HepG2 (cell line): ENCODE data around the gene MAGIX.
"Not testable (repeated sequence)": the region's sequence is repeated elsewhere in the genome, so short reads cannot be mapped to it uniquely, and the experiment has no call there.

Experiments
- CHD4 ChIP-seq: fragments of 200-600 bp; sonication (generic); IDR thresholded peaks from 2 replicates; pipeline ENCODE4 v1.7.0; 2017; ENCODE audit warnings: mild to moderate bottlenecking, low read length, borderline replicate concordance
- CTCF ChIP-seq: sonication (generic); formaldehyde crosslinking; IDR thresholded peaks from 2 replicates; pipeline ENCODE4 v1.5.0; 2020; ENCODE audit warnings: mild to moderate bottlenecking, missing genetic modification reagents, moderate library complexity
- ELF4 ChIP-seq: sonication (generic); formaldehyde crosslinking; IDR thresholded peaks from 2 replicates; pipeline ENCODE4 v1.5.0; 2020; ENCODE audit warnings: missing genetic modification reagents, mild to moderate bottlenecking, moderate library complexity, borderline replicate concordance
- MXD1 ChIP-seq: sonication (generic); formaldehyde crosslinking; IDR thresholded peaks from 2 replicates; pipeline ENCODE4 v1.4.0; 2020; ENCODE audit warnings: mild to moderate bottlenecking, missing genetic modification reagents
- REST ChIP-seq, 2 experiments: IDR thresholded peaks; 2 replicates each; pipeline ENCODE4 v1.6.1; 2011 to 2012; ENCODE audit warnings: low read length in 2 of 2, borderline replicate concordance in 1 of 2, low read depth in 1 of 2, mild to moderate bottlenecking in 1 of 2, moderate library complexity in 1 of 2
- ZBTB7A ChIP-seq: sonication (generic); formaldehyde crosslinking; IDR thresholded peaks from 2 replicates; pipeline ENCODE4 v1.8.0; 2022; ENCODE audit warnings: mild to moderate bottlenecking, missing genetic modification reagents
- ZNF274 ChIP-seq: sonication (generic); formaldehyde crosslinking; IDR thresholded peaks from 2 replicates; pipeline ENCODE4 v1.5.1; 2020; ENCODE audit warnings: mild to moderate bottlenecking, missing genetic modification reagents
- ZNF280D ChIP-seq: sonication (generic); formaldehyde crosslinking; IDR thresholded peaks from 2 replicates; pipeline ENCODE4 v1.5.1; 2020; ENCODE audit warnings: mild to moderate bottlenecking, missing genetic modification reagents
- ZSCAN29 ChIP-seq: sonication (generic); formaldehyde crosslinking; conservative IDR thresholded peaks from 2 replicates; pipeline ENCODE4 v1.4.0; 2020; ENCODE audit warnings: mild to moderate bottlenecking, missing genetic modification reagents
- TF ChIP-seq, protein P1 (sequence below): IDR thresholded peaks from 2 replicates; pipeline ENCODE4 v1.6.1; 2016; ENCODE audit warnings: mild to moderate bottlenecking

- TF ChIP-seq REST (IDR thresholded peaks at IDR 0.05; ENCODE audit: borderline replicate concordance in 1 of 2, low read depth in 1 of 2, low read length in 2 of 2); MXD1 (CRISPR knock-in tag); ZNF280D; ELF4 (CRISPR knock-in tag); CTCF (CRISPR knock-in tag); ZBTB7A (CRISPR knock-in tag); ZSCAN29 (CRISPR knock-in tag); CHD4; ZNF274 (CRISPR knock-in tag): not testable (repeated sequence)
- TF ChIP-seq, protein P1, sequence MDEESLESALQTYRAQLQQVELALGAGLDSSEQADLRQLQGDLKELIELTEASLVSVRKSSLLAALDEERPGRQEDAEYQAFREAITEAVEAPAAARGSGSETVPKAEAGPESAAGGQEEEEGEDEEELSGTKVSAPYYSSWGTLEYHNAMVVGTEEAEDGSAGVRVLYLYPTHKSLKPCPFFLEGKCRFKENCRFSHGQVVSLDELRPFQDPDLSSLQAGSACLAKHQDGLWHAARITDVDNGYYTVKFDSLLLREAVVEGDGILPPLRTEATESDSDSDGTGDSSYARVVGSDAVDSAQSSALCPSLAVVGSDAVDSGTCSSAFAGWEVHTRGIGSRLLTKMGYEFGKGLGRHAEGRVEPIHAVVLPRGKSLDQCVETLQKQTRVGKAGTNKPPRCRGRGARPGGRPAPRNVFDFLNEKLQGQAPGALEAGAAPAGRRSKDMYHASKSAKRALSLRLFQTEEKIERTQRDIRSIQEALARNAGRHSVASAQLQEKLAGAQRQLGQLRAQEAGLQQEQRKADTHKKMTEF (CRISPR knock-in tag) = not testable (repeated sequence)
Observed at GRCh38 chrX:49127742-49128258, 34.8 kb upstream of the MAGIX start.
